HUDEP-2 (cell line): ENCODE results near the gene MICAL3.
"Not testable (repeated sequence)": the region's sequence is repeated elsewhere in the genome, so short reads cannot be mapped to it uniquely, and the experiment has no call there.

Source experiments
- DNase-seq, 76 experiments: peaks; one replicate each; lab custom pipeline; 2025; ENCODE audit not compliant: unreplicated experiment in 76 of 76; lab: John Stamatoyannopoulos, UW

Gene MICAL3

DNA sequence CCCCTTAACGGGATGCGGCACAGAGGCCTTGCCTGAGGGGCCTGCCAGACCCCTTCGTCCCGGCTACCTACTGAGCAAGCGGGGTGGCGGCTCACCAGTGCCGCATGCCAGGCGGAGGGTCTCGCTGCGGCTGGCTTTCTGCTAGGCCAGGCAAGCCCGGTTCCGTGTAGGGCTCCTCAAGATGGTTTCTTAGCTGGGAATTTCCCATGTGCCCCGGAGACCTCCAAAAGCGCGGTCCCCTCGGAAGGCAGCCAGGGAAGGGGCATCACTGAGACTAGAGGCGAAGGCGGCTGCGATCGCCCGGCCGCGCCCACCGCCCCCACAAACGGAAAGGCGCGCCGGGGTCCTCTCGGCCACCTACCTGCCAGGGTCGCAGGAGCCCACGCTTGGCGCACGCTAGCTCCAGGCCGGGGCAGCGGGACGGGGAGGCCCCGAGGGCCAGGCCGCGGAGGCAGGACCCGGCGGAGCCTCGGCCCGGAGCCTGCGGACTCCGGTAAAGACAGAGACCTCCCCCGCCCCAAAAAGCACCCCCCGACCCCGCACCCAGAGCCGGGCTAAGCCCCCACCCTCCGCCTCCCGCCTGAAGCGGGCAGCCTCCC, 23.8 kb downstream of the MICAL3 start:
- peak in 1 of 76 experiments; percentile 11 for DNase-seq

DNA sequence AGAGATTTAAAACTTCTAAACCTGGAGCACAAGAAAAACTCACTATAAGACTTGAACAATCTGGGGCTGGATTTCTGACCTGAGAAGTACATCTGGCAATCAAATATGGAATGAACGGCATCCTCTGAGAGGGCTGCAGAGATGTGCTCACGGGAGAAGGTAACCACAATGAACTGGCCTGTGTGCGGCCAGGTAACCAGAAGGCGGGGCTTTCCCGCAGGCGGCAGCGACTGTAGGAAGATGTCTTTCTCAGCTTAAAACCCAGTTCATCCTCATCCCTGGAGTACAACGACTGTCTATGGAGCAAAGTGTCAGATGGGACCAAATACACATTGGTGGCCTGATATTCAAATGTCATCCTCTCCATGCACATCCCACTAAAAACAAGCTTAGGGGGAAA, 24.5 kb downstream of the MICAL3 start:
- DNase-seq: no peak

DNA sequence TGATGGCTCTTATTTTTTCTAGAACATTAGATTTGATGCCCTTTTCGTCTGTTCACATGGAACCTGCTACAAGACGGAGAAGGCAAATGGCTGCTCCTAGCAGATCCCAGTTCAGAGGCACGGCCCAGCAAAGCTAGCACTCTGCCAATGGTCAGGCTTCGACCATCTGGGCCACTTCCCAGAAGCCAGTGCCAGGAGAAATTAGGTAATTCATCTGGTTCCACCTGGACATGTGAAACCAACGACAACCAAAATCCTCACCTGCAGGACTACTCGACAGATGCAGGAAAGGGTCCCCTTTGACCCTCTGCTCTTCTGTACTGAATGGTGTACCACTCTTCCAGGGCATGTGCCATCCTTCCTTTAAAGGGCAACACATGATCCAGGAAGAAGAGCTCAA, 25.4 kb downstream of the MICAL3 start:
- DNase-seq: no peak

DNA sequence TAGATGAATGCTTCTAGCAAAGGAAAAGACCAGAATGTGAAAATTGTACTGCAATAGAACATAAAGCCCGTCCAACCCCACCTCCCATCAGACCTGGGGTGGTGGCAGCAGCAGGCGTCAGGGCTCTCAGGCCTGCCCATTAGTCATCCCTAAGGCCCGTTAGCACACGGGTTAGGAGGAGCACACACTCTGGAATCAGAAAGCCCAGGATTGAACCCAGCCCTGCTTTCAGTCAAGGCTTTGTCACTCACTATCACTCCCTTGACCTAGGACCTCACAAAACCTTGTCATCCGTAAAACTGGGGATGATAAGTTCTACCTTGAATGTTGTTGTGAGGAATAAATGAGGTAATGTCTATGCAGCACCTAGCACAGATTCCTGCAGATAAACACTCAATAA, 26.9 kb downstream of the MICAL3 start:
- DNase-seq: no peak

DNA sequence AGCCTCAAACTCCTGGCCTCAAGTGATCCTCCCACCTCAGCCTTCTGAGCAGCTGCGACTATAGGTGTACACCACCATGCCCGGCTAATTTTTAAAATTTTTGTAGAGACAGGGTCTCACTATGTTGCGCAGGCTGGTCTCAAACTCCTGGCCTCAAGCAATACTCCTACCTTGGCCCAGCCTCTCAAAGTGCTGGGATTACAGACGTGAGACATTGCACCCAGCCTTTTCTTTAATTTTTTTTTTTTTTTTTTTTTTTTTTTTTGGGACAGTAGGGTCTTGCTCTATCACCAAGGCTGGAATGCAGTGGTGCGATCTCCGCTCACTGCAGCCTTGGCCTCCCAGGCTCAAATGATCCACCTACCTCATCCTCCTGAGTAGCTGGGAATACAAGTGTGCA, 29.1 kb downstream of the MICAL3 start:
- not testable (repeated sequence) for DNase-seq

DNA sequence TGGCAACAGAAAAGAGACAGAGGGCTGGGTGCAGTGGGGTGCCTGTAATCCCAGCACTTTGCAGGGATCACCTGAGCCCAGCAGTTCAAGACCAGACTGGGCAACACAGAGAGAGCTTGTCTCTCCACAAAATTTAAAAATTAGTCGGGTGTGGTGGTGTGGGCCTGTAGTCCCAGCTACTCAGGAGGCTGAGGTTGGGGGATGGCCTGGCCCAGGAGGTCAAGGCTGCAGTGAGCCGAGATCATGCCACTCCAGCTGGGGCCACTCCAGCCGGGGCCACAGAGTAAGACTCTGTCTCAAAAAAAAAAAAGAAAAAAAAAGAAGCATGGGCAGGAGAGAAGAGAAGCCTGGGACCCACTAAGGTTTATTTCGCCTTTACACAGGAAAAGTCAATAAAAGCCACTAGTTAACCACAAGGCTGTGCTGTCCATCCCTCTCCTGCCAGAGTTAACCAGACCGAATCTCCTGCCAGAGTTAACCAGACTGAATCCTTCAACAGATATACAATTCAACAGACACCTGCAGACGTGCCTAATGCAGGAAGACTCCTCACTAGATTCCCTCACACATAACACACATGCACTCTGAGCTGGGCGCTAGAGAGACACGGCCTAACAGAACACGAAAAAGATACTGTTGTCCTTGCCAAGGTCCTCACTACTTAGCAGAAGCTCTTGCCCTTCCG, 29.8 kb downstream of the MICAL3 start:
- no peak for DNase-seq

DNA sequence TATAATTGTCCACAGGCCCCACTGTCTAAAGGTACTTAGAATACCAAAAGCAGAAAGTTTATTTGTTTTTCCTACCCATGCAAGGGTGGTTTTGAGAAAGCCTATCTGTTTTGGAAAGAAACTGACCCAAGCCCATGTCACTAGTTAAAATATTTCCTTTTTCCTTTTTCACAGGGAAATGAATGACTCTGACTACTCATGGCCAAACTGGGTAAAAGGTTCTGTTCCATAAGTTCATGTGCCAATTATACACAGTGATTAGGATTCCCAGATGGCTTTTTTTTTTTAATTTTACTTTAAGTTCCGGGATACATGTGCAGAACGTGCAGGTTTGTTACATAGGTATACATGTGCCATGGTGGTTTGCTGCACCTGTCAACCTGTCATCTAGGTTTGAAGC, 31.4 kb downstream of the MICAL3 start:
- not testable (repeated sequence) for DNase-seq

DNA sequence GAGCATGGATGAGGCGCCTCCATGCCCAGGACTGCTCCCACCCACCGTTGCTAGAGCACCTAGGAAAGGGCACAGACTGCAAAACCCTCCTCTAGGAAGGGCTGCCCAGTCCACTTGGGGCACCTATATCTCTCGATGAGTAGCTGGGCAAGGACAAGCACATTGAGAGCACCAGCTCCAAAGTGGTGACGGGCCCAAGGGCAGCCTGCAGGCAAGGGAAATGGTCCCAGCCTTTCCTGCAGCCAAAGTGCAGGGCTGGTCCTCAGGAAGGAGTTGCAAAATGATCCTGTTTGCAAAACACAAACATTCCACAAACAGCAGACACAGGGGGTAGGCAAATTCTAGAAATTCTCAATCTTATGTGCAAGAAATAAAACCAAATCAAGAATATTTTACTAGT, 32.4 kb downstream of the MICAL3 start:
- not testable (repeated sequence) for DNase-seq

DNA sequence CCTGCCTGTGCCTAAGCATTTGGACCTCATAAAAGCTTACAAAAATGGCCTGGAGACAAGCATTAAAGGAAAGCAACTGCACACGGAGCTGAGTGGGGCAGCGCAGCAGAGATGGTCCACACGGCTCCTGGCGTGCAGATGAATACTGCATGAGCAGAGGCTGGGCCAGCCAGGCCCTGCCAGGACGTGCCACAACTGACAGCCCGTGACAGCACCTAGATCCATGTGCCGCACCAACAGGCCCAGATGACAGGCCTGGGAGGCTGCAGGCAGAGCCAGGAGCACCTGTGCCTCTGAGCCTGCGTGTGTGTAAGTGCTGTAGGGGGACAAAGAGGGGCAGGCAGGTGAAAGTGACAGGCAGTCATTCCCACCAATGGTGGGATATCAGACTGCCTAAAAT, 33.4 kb downstream of the MICAL3 start:
- DNase-seq: no peak

DNA sequence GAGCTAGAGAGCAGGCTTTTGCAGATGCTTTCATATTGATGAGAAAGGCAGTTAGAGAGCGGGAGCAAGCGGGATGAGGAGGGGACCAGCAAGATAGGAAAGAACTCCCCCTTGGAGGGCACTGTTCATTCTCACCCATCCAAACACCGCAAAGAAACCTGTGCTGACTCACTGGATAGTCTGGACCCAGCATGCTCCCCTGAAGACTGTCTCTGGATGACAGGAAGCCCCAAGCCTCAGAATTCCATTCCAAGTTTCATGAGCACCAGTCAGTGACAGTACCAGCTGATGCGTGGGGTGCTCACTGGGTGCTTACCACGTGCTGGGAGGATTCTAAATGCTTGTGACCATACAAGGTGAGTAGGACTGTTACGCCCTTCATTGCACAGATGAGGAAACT, 34.2 kb downstream of the MICAL3 start:
- no peak for DNase-seq

DNA sequence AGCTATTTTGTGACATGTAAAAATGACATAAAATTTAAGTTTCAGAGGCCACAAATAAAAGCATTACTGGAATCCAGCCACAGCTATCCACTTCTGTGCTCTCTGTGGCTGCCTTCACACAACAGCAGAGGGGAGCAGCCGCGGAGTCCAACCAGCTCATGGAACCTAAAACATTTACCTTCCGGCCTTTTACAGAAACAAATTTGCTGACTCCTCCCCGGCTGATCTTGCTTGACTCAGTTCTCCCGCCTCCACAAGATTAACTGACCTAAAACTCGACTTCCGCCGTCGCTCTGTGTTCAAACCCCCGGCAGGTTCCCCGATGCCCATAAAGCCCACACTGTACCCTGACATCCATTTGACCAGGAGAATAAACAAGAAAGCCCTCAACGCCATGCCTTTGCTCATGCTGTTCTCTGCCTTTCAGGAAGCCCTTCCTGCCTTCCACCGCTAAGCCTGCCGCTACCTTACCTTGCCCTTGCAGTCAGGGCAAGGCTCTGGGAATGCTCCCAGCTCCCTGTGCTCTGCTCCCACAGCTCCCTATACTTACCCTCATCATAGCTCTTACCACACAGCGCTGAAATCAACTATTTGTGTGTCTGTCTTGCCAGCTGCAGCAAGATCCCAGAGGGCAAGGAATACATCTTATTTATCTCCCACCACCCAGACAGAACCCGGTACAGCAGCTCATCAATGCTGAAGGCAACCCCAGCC, 35.4 kb downstream of the MICAL3 start:
- no peak for DNase-seq

DNA sequence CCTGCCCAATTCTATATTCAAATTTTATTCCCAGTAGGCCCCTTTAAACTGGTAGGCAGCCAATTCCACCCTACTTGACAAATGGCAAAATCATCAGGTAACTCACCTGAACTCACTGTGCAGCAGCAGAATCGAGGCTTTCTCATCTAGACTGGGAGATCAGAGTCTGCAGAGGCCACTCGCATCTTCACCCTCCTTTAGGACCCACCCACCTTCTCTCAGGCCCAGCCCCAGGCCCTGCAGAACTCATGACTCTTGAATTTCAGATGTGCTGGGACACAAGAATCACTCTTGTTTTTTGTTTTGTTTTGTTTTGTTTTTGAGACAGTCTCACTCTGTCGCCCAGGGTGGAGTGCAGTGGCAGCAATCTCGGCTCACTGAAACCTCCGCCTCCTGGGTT, 38.8 kb downstream of the MICAL3 start:
- no peak for DNase-seq

DNA sequence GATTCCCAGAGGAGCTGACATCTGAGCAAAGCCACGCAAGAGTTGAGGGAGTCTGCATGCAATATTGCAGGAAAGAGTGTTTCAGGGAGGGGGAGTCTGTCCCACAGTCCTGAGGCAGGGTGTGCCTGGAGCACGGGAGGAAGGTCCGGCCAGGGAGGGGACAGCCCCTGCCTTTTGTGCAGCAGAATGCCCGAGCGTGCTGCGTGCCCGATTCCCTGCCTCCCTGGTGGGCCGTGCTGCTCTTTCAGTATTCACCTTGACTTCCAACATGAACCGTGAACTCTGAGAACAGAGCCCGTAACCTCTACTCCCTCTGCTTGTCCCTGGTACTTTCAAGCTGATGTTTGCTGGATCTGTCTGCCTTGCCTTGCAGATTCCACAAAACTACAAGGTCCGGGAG, 39.3 kb downstream of the MICAL3 start:
- DNase-seq: not testable (repeated sequence)

DNA sequence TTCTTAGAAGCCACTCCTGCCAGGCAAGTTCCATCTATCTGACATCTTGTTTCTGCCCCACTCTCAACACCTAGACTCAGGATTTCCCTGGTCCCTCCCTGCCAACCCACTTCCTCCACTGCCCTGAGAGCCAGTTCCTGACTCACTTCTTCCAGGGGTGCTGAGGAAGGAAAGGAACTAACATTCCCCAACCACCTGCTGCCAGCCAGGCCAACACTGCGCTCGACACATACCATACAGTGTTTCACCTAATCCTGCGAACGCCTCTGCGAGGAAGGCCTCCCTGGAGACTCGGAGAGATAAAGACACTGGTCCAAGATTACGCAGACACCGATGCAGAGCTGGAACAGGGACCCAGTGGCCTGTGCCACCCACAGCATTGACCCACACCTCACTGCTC, 40.2 kb downstream of the MICAL3 start:
- DNase-seq: no peak

DNA sequence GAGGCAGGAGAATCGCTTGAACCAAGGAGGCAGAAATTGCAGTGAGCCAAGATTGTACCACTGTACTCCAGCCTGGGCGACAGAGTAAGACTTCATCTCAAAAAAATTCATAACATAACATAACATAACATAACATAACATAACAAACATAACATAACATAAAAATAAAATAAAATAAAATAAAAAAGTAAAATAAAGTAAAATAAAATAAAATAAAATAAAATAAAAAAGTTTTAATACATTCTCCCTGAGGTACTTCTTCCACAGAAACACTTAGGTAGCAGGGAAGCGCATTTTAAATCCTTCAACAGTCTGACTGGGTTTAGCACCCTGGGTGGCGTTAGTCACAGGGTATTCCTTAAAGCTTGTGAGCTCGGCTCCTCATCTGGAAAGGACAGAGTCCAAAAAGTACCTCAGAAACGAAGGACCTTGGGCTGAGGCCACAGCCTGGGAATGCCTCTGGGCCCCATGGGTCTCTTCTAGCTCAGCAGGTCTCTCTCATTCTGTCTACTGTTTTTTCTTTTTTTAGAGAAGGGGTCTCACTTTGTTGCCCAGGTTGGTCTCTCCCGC, 41.7 kb downstream of the MICAL3 start:
- DNase-seq: no peak

DNA sequence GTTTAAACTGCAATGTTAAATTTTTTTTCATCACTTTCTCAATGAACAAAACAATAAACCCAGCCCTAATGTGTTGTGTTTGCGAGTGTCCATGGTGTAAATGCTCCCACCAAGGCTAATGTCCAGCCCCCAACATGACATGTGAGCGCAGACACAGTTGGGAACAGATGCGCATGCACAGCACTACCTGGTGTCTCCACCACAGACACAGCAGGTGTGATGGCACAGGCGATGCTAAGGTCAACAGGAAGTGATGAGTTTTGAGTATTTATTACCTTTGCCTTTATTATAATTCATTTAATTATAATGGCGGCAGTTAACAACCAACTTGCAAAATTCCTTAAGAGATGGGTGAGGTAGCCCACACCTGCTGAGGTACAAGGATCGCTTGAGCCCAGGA, 42.9 kb downstream of the MICAL3 start:
- no peak for DNase-seq

DNA sequence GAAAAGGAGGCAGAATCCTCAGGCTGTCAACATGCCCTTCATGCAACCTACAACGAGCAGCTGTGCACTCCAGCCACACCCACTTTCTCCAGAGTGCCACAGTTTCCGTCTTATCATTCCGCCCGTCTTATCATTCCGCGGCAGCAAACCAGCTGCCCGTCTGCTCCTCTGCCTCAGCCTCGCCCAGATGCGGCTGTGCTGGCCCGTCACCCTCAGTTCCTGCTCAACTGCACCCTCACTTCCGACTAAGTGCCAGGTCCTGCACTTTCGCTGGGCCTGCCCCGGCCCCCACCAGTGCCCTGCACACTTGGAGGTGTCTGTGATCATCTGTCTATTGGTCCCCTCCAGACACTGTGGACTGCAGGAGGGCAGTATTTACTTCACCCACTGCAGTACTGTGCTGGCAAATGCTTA, 43.7 kb downstream of the MICAL3 start:
- peak; percentile 25 to 97 (median 92) for DNase-seq

DNA sequence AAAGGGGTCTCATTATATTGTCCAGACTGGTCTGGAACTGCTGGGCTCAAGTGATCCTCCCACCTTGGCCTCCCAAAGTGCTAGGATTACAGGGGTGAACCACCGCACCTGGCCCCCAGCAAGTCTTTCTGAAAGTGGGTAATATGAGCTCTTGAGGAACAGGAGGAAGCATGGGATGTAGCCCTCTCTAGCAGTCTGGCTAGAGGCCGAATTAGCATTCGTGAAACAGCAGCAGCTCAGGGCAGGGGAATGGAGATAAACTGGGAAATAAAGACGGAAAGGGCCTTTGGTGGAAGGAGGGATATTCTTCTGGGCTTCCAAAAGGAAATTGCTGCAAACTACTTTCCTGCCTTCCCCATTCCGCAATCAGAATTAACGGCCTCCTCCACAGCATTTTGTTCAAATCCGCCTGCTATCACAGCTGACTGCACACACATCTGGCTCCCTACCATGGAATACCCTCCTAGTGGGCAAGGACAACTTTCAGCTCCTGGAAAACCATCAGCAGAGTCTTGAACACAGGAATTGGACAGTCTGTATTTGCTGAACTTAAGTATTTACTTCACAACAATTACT, 44.3 kb downstream of the MICAL3 start:
- DNase-seq: peak in 8 of 76 experiments; percentile 26 to 72 (median 48)

DNA sequence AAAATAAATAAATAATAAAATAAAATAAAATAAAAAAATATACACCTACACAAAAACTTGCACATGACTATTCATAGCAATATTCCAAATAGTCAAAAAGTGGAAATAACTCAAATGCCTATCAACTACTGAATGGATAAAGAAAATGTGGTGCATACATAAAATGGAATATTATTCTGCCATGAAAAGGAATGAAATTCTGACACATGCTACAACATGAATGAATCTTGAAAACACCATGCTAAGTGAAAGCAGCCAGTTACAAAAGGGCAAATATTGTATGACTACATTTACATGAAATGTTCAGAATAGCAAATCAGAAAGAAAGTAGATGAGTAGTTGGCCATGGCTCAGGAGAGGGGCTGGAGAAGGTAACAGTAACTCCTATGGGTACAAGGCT, 46.3 kb downstream of the MICAL3 start:
- DNase-seq: no peak

DNA sequence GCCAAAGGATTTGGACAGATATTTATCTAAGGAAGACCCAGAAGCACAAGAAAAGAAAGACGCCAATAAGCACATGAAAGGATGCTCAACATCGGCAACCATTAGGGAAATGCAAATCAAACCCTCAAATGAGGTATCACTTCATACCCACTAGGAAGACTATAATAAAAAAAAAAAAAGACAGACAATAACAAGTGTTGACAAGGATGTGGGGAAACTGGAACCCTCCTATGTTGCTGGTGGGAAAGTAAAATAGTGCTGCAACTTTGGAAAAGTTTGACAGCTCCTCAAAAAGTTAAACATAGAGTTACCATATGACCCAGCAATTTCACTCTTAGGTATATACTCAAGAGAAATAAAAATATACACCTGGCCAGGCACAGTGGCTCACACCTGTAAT, 47.0 kb downstream of the MICAL3 start:
- DNase-seq: no peak

DNA sequence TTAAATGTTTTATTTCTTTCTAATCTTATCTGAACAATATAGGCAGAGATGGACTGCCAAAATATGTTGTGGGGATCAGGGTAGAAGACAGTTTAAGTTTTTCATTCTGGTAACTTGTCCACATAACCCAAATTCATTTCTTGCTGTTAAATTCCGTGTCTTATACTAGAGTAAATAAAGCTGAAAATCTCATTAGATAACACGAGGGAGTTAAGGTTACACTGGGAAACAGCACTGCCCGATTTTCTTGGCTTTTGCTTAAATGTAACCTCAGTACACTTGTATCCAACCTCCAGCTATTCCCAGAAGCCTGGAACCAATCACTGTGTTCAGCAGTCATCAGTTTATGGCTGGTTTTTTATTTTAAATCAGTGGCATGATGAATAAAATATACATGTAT, 48.2 kb downstream of the MICAL3 start:
- DNase-seq: no peak
